Activated CD8-positive, alpha-beta memory T cell treated with anti-CD3 and anti-CD28 coated beads, Interleukin-2, amount 10 ng/mL, durations not matched to agents 7 days and 5 days (primary cell): ENCODE data around the gene HDAC9. TPM values are rescaled to one million over a fixed set of nuclear protein-coding genes. Genes with fewer than 3 reads are reported as not detected.

Experiments used
- ATAC-seq: fragments of 150-1000 bp; cut with Tn5 transposase; one replicate; pipeline ENCODE4 v1.10.0; 2021; ENCODE audit warnings: moderate library complexity
- CTCF ChIA-PET: fragments of 350-600 bp; sonication (Branson Sonifier 250); formaldehyde crosslinking; loops from one replicate; lab custom pipeline; 2021; ENCODE audit warnings: antibody characterized with exemption; lab: Charles Lee
- DNase-seq: peaks from one replicate; pipeline ENCODE4 v3.0.0-alpha.2; 2020
- H3K27ac Mint-ChIP-seq: one replicate; pipeline ENCODE4 v1.8.0; 2021; ENCODE audit warnings: mild to moderate bottlenecking, mixed read lengths
- H3K27me3 Mint-ChIP-seq: one replicate; pipeline ENCODE4 v1.8.0; 2021; ENCODE audit warnings: mixed read lengths
- H3K36me3 Mint-ChIP-seq: one replicate; pipeline ENCODE4 v1.8.0; 2021; ENCODE audit warnings: mild to moderate bottlenecking, mixed read lengths
- H3K4me1 Mint-ChIP-seq: one replicate; pipeline ENCODE4 v1.8.0; 2021; ENCODE audit warnings: mixed read lengths
- H3K4me3 Mint-ChIP-seq: one replicate; pipeline ENCODE4 v1.8.0; 2021; ENCODE audit warnings: mild to moderate bottlenecking, moderate library complexity, mixed read lengths
- H3K9me3 Mint-ChIP-seq: one replicate; pipeline ENCODE4 v1.8.0; 2022; ENCODE audit warnings: low read depth, mixed read lengths
- total RNA-seq, 2 experiments: library from RNA; stranded (reverse); gene quantifications; one replicate each; pipeline ENCODE4 v1.2.3, GENCODE V29; 2021

The HDAC9 gene
- total RNA-seq, 2 experiments from 2014 or later, result 0.91 to 2.9 TPM

DNA sequence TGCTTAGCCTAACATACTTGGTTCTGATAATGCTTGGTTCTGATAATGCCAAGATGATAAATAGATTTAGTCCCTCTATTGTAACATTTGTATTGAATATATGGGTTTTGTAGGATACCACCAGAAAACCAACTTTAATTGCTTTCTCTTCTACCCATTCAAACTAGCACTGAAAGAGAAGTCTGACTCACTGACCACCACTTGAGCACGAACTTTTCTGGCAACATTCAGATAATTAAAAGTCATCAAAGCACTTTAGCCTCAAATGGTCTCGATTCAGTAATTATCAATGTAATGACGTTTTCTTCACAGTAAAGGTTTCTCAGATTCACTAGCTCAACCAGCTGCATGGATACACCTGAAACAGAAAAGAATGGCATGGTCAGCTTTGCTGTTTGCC is 63.0 kb downstream of the HDAC9 start:
- H3K27me3 Mint-ChIP-seq, result no peaks in the 10 kb centered on the region
- ATAC-seq (no peak), DNase-seq (no peak)
- no peaks in the 10 kb centered on the region for H3K4me1 Mint-ChIP-seq
- H3K4me3 Mint-ChIP-seq, result no peak overlapping the region
- no peaks in the 10 kb centered on the region for H3K36me3 Mint-ChIP-seq
- no peak overlapping the region for H3K27ac Mint-ChIP-seq
- CTCF ChIA-PET, result no interaction called here
- peaks cover 3% of the 10 kb centered on the region for H3K9me3 Mint-ChIP-seq

DNA sequence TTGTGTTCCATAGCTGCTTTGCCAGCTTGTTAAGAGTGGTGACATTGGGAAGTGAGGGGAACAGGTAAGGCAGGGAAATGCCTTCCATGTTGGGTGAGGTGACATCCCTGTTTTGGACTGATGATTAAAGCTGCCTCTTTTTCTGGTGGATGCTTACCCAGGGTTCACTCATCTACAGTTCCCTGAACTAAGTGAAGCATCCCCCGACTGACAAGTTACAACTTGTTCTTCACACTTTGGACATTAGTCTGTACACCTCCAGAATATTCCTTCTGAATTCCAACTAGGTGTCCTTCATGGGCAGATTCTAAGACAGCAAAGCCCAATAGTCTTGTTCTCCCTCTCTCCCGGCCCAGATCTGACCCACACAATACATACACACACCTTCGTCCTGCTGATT is 63.4 kb downstream of the HDAC9 start:
- no peak overlapping the region for H3K27ac Mint-ChIP-seq
- no peaks in the 10 kb centered on the region for H3K27me3 Mint-ChIP-seq
- ATAC-seq (no peak), DNase-seq (no peak)
- no peaks in the 10 kb centered on the region for H3K36me3 Mint-ChIP-seq
- H3K4me3 Mint-ChIP-seq, result no peak overlapping the region
- no peaks in the 10 kb centered on the region for H3K4me1 Mint-ChIP-seq
- CTCF ChIA-PET, result no interaction called here
- peaks cover 3% of the 10 kb centered on the region for H3K9me3 Mint-ChIP-seq

DNA sequence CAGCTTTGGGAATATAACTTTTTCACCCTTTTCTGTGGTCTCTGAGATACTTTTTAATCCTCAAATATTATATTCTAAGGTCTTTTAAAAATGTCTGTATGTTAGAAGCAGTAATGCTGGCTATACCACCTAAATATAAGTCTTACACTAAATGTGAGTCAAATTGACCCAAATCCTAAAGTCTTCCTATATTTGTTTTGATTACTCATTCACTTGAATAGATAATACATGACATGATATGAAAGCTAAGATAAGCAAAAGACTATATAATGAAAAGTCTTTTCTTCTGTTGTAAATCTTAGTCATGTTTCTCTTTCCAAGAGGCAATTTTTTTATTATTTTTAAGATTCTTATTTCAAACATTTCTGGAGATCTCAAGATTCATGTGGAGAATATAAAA is 64.2 kb downstream of the HDAC9 start:
- H3K27ac Mint-ChIP-seq, result no peak overlapping the region
- no peak overlapping the region for H3K4me3 Mint-ChIP-seq
- no peak for DNase-seq
- no peaks in the 10 kb centered on the region for H3K27me3 Mint-ChIP-seq
- CTCF ChIA-PET, result interaction anchor here (1.6 kb wide), 1 partner anchor 10 kb away, joined by 4 read pairs; no protein-coding TSS in a partner anchor
- H3K36me3 Mint-ChIP-seq, result no peaks in the 10 kb centered on the region
- H3K9me3 Mint-ChIP-seq, result no peaks in the 10 kb centered on the region
- ATAC-seq, result no peak
- H3K4me1 Mint-ChIP-seq, result no peaks in the 10 kb centered on the region

DNA sequence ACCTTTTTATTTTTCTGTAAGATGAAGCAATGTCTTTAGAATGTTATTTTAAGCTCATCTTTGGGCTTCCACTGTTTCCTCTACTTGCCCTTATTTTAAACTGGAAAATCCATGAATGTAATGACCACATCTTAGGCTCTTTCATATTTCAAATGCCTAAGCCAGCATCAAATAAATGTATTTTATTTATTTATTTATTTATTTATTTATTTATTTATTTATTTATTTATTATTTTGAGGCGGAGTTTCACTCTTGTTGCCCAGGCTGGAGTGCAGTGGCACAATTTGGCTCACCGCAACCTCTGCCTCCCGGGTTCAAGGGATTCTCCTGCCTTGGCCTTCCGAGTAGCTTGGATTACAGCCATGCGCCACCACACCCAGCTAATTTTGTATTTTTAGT is 69.2 kb downstream of the HDAC9 start:
- Mint-ChIP-seq H3K4me3 (no peak overlapping the region), H3K36me3 (no peaks in the 10 kb centered on the region), H3K9me3 (no peaks in the 10 kb centered on the region), H3K4me1 (no peaks in the 10 kb centered on the region), H3K27ac (no peak overlapping the region), H3K27me3 (no peaks in the 10 kb centered on the region)
- CTCF ChIA-PET, result no interaction called here
- DNase-seq (no peak), ATAC-seq (no peak)

GRCh38 chr7:18565337-18565736 is 69.8 kb downstream of the HDAC9 start:
- DNase-seq (no peak), ATAC-seq (no peak)
- Mint-ChIP-seq H3K27ac (no peak overlapping the region), H3K9me3 (no peaks in the 10 kb centered on the region), H3K4me1 (no peaks in the 10 kb centered on the region), H3K36me3 (no peaks in the 10 kb centered on the region), H3K4me3 (no peak overlapping the region), H3K27me3 (no peaks in the 10 kb centered on the region)
- CTCF ChIA-PET, result no interaction called here

DNA sequence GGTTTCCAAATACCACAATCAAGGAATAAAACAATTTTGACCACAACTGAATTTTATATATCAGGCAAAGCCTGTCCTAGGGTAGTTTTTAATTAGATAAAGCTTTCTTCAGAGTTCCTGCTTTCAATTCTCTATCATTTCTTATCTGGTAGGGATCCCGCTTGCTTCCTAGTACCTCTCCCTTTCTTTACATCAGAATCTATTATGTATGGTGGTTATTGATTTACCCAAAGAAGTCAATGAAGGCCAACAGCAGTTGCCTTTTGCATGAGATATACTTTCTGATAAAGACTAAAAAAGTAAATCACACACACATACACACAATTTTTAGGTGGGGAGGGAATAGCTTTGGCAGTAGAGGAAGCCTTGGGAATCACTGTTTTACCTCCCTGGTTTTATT is 70.7 kb downstream of the HDAC9 start:
- ATAC-seq, result no peak
- Mint-ChIP-seq H3K27me3 (no peaks in the 10 kb centered on the region), H3K36me3 (no peaks in the 10 kb centered on the region), H3K4me3 (no peak overlapping the region), H3K9me3 (no peaks in the 10 kb centered on the region), H3K27ac (no peak overlapping the region), H3K4me1 (no peaks in the 10 kb centered on the region)
- CTCF ChIA-PET, result no interaction called here
- no peak for DNase-seq

DNA sequence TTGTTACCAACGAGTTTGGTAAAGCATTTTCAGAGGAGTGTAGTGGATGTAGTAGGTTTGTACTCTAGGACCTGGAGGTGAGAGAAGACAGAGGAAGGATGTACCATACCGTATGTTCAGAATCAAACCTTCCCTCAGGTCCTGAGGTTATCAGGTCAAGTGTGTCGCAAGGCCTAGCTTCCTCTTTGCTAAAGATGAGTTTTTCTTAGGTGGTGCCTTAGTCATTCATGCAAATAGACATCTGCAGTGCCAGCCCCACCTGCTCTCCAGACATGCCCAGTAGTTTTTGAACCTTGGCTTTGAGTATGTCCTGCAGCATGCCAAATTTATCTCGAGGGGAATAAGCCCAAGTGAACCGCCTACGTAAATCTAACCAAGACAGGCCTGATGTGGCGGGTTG is 71.3 kb downstream of the HDAC9 start:
- H3K4me3 Mint-ChIP-seq, result no peak overlapping the region
- ATAC-seq, result no peak
- no peaks in the 10 kb centered on the region for H3K36me3 Mint-ChIP-seq
- H3K27me3 Mint-ChIP-seq, result no peaks in the 10 kb centered on the region
- no peak overlapping the region for H3K27ac Mint-ChIP-seq
- no peaks in the 10 kb centered on the region for H3K4me1 Mint-ChIP-seq
- no peaks in the 10 kb centered on the region for H3K9me3 Mint-ChIP-seq
- CTCF ChIA-PET, result no interaction called here
- no peak for DNase-seq

DNA sequence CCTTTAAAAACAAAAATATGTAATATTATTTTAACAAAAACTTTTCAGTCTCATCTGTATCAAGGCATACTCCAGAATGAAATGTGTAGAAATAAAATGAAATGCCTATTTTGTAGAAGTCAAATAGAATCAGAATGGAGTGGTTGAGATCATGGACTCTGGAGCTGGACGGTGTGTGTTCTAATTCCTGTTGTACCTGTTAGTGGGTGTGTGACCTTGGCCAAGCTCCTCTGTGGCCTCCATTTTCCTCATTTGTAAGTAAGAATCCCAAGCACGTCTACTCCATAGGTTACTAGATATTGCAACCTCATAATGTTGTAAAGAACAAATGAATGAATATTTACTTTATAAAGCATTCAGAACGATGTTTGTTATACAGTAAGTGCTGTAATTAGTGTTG is 74.9 kb downstream of the HDAC9 start:
- Mint-ChIP-seq H3K4me3 (no peak overlapping the region), H3K4me1 (no peaks in the 10 kb centered on the region), H3K36me3 (no peaks in the 10 kb centered on the region), H3K9me3 (no peaks in the 10 kb centered on the region), H3K27me3 (no peaks in the 10 kb centered on the region), H3K27ac (no peak overlapping the region)
- CTCF ChIA-PET, result interaction anchor here (0.7 kb wide), 1 partner anchor 10 kb away, joined by 4 read pairs; no protein-coding TSS in a partner anchor
- DNase-seq (no peak), ATAC-seq (no peak)

GRCh38 chr7:18570890-18571478 is 75.4 kb downstream of the HDAC9 start:
- Mint-ChIP-seq H3K9me3 (no peaks in the 10 kb centered on the region), H3K27me3 (no peaks in the 10 kb centered on the region), H3K36me3 (no peaks in the 10 kb centered on the region), H3K4me1 (no peaks in the 10 kb centered on the region), H3K27ac (no peak overlapping the region), H3K4me3 (no peak overlapping the region)
- CTCF ChIA-PET, result no interaction called here
- no peak for DNase-seq
- no peak for ATAC-seq

DNA sequence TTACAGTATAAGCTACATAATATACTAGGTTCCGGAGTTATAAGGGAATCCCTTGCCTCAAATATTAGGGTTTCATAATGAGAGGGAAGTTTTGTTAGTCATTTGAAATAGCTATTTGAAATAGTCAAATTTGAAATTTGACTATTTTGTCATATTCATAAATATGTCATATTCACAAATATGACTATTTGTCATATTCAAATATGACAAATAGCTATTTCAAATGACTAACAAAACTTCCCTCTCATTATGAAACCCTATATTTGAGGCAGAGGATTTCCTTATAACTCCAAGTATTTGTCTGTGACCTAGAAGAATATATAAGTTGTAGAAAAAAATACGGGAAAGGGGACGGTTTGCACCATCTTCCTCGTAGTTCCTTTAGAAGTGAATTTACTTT is 76.6 kb downstream of the HDAC9 start:
- no peak overlapping the region for H3K4me3 Mint-ChIP-seq
- CTCF ChIA-PET, result no interaction called here
- H3K4me1 Mint-ChIP-seq, result peaks cover 1% of the 10 kb centered on the region
- no peaks in the 10 kb centered on the region for H3K36me3 Mint-ChIP-seq
- ATAC-seq (no peak), DNase-seq (no peak)
- no peaks in the 10 kb centered on the region for H3K27me3 Mint-ChIP-seq
- H3K27ac Mint-ChIP-seq, result no peak overlapping the region
- H3K9me3 Mint-ChIP-seq, result no peaks in the 10 kb centered on the region

DNA sequence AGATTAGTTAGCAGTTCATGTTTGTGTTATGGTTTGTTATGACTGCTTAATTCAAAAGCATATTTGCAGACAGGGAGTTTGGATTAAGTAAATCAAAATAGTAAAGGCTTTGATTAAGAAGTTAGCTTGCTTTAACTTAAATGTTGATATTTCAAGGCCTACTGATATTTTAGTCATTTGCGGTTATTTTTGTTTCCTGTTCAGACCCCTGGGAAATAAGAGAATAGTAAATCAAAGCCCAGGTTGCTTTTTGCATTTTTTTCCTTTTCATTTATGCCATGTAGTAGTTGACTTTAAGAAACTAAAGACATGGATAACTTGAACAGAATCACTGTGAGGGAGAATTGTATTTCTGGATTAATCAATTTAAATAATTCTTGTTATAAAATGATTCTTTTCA is 77.3 kb downstream of the HDAC9 start:
- no peak overlapping the region for H3K27ac Mint-ChIP-seq
- no peaks in the 10 kb centered on the region for H3K9me3 Mint-ChIP-seq
- ATAC-seq (no peak), DNase-seq (no peak)
- peaks cover 4% of the 10 kb centered on the region for H3K4me1 Mint-ChIP-seq
- no peak overlapping the region for H3K4me3 Mint-ChIP-seq
- no peaks in the 10 kb centered on the region for H3K27me3 Mint-ChIP-seq
- CTCF ChIA-PET, result no interaction called here
- H3K36me3 Mint-ChIP-seq, result no peaks in the 10 kb centered on the region

GRCh38 chr7:18573410-18574234 is 78.1 kb downstream of the HDAC9 start:
- no peaks in the 10 kb centered on the region for H3K27me3 Mint-ChIP-seq

GRCh38 chr7:18574235-18574540 is 78.6 kb downstream of the HDAC9 start:
- H3K4me3 Mint-ChIP-seq, result no peak overlapping the region
- H3K9me3 Mint-ChIP-seq, result no peaks in the 10 kb centered on the region
- no peak overlapping the region for H3K27ac Mint-ChIP-seq
- ATAC-seq (no peak), DNase-seq (no peak)
- no peaks in the 10 kb centered on the region for H3K27me3 Mint-ChIP-seq
- peaks cover 4% of the 10 kb centered on the region for H3K4me1 Mint-ChIP-seq
- CTCF ChIA-PET, result no interaction called here
- H3K36me3 Mint-ChIP-seq, result no peaks in the 10 kb centered on the region

More at GRCh38 chr7:18573410-18574234, 78.1 kb downstream of the HDAC9 start:
- ATAC-seq (no peak), DNase-seq (no peak)
- CTCF ChIA-PET, result no interaction called here
- no peak overlapping the region for H3K27ac Mint-ChIP-seq
- no peaks in the 10 kb centered on the region for H3K36me3 Mint-ChIP-seq
- H3K4me3 Mint-ChIP-seq, result no peak overlapping the region
- no peaks in the 10 kb centered on the region for H3K9me3 Mint-ChIP-seq
- H3K4me1 Mint-ChIP-seq, result peaks cover 4% of the 10 kb centered on the region

DNA sequence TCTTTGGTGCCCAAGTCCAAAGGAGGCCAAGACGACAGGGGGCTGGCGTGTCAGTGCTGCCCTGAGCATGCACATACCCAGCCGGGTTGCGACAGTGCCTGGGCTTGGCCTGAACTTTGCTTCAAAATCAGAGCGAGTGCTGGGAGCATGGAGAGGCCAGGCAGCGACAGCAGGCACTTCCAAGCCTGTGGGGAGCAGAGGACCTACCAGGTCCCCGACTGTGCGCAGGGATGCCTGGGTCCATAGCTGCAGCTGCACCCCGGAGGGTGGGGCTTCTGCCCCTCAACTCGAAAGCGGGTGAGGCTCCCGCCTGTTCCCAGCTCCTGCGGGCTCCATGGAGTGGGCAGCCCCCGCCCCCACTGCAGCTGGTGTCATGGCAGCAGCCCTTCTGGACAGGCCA is 79.1 kb downstream of the HDAC9 start:
- no peak overlapping the region for H3K27ac Mint-ChIP-seq
- peaks cover 4% of the 10 kb centered on the region for H3K4me1 Mint-ChIP-seq
- CTCF ChIA-PET, result no interaction called here
- DNase-seq, result no peak
- no peaks in the 10 kb centered on the region for H3K36me3 Mint-ChIP-seq
- H3K27me3 Mint-ChIP-seq, result no peaks in the 10 kb centered on the region
- no peak overlapping the region for H3K4me3 Mint-ChIP-seq
- ATAC-seq, result no peak
- no peaks in the 10 kb centered on the region for H3K9me3 Mint-ChIP-seq
